Spleen (tissue), 11 donors: ENCODE data around the gene ALK. TPM values are rescaled to one million over a fixed set of nuclear protein-coding genes. Genes with fewer than 3 reads are reported as not detected.

Source experiments
- DNase-seq: peaks from one replicate; pipeline ENCODE4 v3.0.0-alpha.2; 2020
- H3K27ac ChIP-seq, 8 donors: fragments of 200-600 bp; sonication (generic) in 7 of 8; 1 replicate in 4 of 8; 2 replicates in 4 of 8; pipeline versions ENCODE4 v1.5.0 to v1.8.0; 2016 to 2021; ENCODE audit warnings: inconsistent platforms in 4 of 8, mild to moderate bottlenecking in 4 of 8, moderate library complexity in 1 of 8
- H3K27me3 ChIP-seq, 7 donors: fragments of 200-600 bp; sonication (generic) in 6 of 7; replicated peaks in 1 of 7; 1 replicate in 4 of 7; 2 replicates in 3 of 7; pipeline versions ENCODE4 v1.5.0 to v1.8.0; 2016 to 2021; ENCODE audit warnings: inconsistent platforms in 3 of 7, mild to moderate bottlenecking in 1 of 7
- H3K36me3 ChIP-seq, 6 donors: fragments of 200-600 bp; sonication (generic) in 5 of 6; 1 replicate in 4 of 6; 2 replicates in 2 of 6; pipeline versions ENCODE4 v1.5.0 to v1.8.0; 2016 to 2021; ENCODE audit warnings: inconsistent platforms in 2 of 6
- H3K4me1 ChIP-seq, 6 donors: fragments of 200-600 bp; sonication (generic) in 5 of 6; 1 replicate in 3 of 6; 2 replicates in 3 of 6; pipeline versions ENCODE4 v1.5.0 to v1.8.0; 2016 to 2021; ENCODE audit warnings: inconsistent platforms in 3 of 6
- H3K4me3 ChIP-seq, 8 donors: fragments of 200-600 bp; sonication (generic) in 7 of 8; 1 replicate in 4 of 8; 2 replicates in 4 of 8; pipeline versions ENCODE4 v1.5.0 to v1.8.0; 2016 to 2021; ENCODE audit warnings: inconsistent platforms in 4 of 8, mild to moderate bottlenecking in 4 of 8, moderate library complexity in 2 of 8
- H3K9me3 ChIP-seq, 8 donors: fragments of 200-600 bp; sonication (generic) in 7 of 8; 1 replicate in 4 of 8; 2 replicates in 4 of 8; pipeline versions ENCODE4 v1.5.0 to v1.8.0; 2016 to 2021; ENCODE audit warnings: inconsistent platforms in 4 of 8
- CTCF ChIP-seq, 11 experiments: fragments of 200-600 bp in 7 of 11; fragments of 450-650 bp in 4 of 11; sonication (generic) in 4 of 11; IDR thresholded peaks in 8 of 11; conservative IDR thresholded peaks in 3 of 11; 1 replicate in 7 of 11; 2 replicates in 4 of 11; pipeline versions ENCODE4 v1.4.0 to v1.8.0; 2016 to 2021; ENCODE audit warnings: antibody characterized with exemption in 11 of 11, inconsistent platforms in 4 of 11, mild to moderate bottlenecking in 1 of 11
- POLR2A ChIP-seq, 3 donors: fragments of 450-650 bp; IDR thresholded peaks; one replicate each; pipeline ENCODE4 v1.5.1; 2017; ENCODE audit warnings: antibody characterized with exemption in 3 of 3, mild to moderate bottlenecking in 1 of 3
- POLR2AphosphoS5 ChIP-seq, 3 donors: sonication (generic); formaldehyde crosslinking; IDR thresholded peaks; one replicate each; pipeline ENCODE4 v1.5.1; 2017; ENCODE audit warnings: antibody characterized with exemption in 3 of 3
- WGBS, 5 donors: extraction: QIAGEN DNeasy Blood & Tissue Kit in 3 of 5; methylation state at CpG; one replicate each; pipeline versions ENCODE4 v1.1.5 to v1.1.7; 2013 to 2018; 5-methylcytosine and 5-hydroxymethylcytosine counted together
- intact Hi-C: fragments of 100-400 bp; cut with DNase I; formaldehyde crosslinking; loops from one replicate; pipeline ENCODE4 v1.15.0; 2023; ENCODE audit warnings: low total_unique reads
- polyA plus RNA-seq, 3 donors: library from polyadenylated mRNA; stranded (reverse); fragments of 200-250 nt; gene quantifications; one replicate each; pipeline ENCODE4 v1.2.1, GENCODE V29; 2013
- total RNA-seq, 7 donors: library from RNA; depleted of rRNA in 3 of 7; stranded (reverse); fragments of >200 nt in 3 of 7; fragmentation: NEBNext Ultra II Directional in 4 of 7; extraction: Animal tissue kit (Norgen Biotek cat#: 25700) in 4 of 7; gene quantifications; one replicate each; pipeline versions ENCODE4 v1.1.0 to v1.2.1, GENCODE V29; 2016 to 2021
- donor health status: healthy with polysubstance abuse.
- donor health status: DM: no; HTN: no; CAD: no; lungs with moderate emphysema.
- donor health status: DM: no; HTN: no; CAD: no.
- donor health status: Bipolar disorder and iron deficiency.
- donor health status: healthy.
- donor health status: DM: no; HTN: no; CAD: no.
- donor health status: DM: yes; HTN: yes; CAD: no.

ALK gene
- total and polyA plus RNA-seq, 10 donors: 0.03 to 0.28 (median 0.06) TPM; not detected in 7

GRCh38 chr2:29481313-29481712, 440.1 kb downstream of the ALK start:
- no peaks in the 10 kb centered on the region for H3K4me1 ChIP-seq
- H3K9me3 ChIP-seq: no peaks in the 10 kb centered on the region
- intact Hi-C loops: no loop called here
- peaks cover 0 to 9% (median 0%) of the 10 kb centered on the region in 7 donors for H3K27me3 ChIP-seq
- WGBS, 5 donors: 67 to 94% (median 85%) methylated on average over 1 of the region's 1 CpG
- DNase-seq: no peak
- H3K36me3 ChIP-seq: no peaks in the 10 kb centered on the region
- TF ChIP-seq POLR2AphosphoS5 (IDR thresholded peaks at IDR 0.05) (no peak), POLR2A (IDR thresholded peaks at IDR 0.05) (no peak), CTCF (IDR thresholded peaks at IDR 0.05 in 8 of 11, conservative IDR thresholded peaks at IDR 0.05 in 3 of 11) (no peak)
- H3K27ac ChIP-seq: no peak overlapping the region
- no peak overlapping the region for H3K4me3 ChIP-seq

- WGBS, 5 donors: 9 to 31% (median 25%) methylated on average over 4 of the region's 4 CpGs
- DNase-seq: no peak
- Histone ChIP-seq H3K9me3 (no peaks in the 10 kb centered on the region), H3K27me3 (peaks cover 0 to 9% (median 0%) of the 10 kb centered on the region in 7 donors), H3K4me1 (no peaks in the 10 kb centered on the region), H3K36me3 (no peaks in the 10 kb centered on the region), H3K27ac (no peak overlapping the region), H3K4me3 (no peak overlapping the region)
- TF ChIP-seq POLR2A (IDR thresholded peaks at IDR 0.05) (no peak), CTCF (IDR thresholded peaks at IDR 0.05 in 8 of 11, conservative IDR thresholded peaks at IDR 0.05 in 3 of 11) (no peak), POLR2AphosphoS5 (IDR thresholded peaks at IDR 0.05) (no peak)
- intact Hi-C loops: no loop called here
These were observed 441.0 kb downstream of the ALK start for GRCh38 chr2:29480426-29480825.

- TF ChIP-seq CTCF (IDR thresholded peaks at IDR 0.05 in 8 of 11, conservative IDR thresholded peaks at IDR 0.05 in 3 of 11): no peak
- Histone ChIP-seq H3K36me3 (no peaks in the 10 kb centered on the region), H3K27ac (no peak overlapping the region), H3K27me3 (peaks cover 0 to 9% (median 0%) of the 10 kb centered on the region in 7 donors), H3K4me1 (no peaks in the 10 kb centered on the region), H3K4me3 (no peak overlapping the region), H3K9me3 (no peaks in the 10 kb centered on the region)
- 90 to 100% (median 92%) methylated on average over 2 of the region's 2 CpGs for WGBS, 5 donors
- intact Hi-C loops: no loop called here
- no peak for DNase-seq
These were observed 442.0 kb downstream of the ALK start for GRCh38 chr2:29479401-29479800.

GRCh38 chr2:29478641-29479040, 442.7 kb downstream of the ALK start:
- WGBS, 5 donors: 89 to 94% (median 90%) methylated on average over 4 of the region's 4 CpGs
- Histone ChIP-seq H3K4me1 (no peaks in the 10 kb centered on the region), H3K9me3 (no peaks in the 10 kb centered on the region), H3K27ac (no peak overlapping the region), H3K4me3 (no peak overlapping the region), H3K36me3 (no peaks in the 10 kb centered on the region), H3K27me3 (peaks cover 0 to 9% (median 0%) of the 10 kb centered on the region in 7 donors)
- TF ChIP-seq POLR2AphosphoS5 (IDR thresholded peaks at IDR 0.05): no peak
- no peak for TF ChIP-seq CTCF (IDR thresholded peaks at IDR 0.05 in 8 of 11, conservative IDR thresholded peaks at IDR 0.05 in 3 of 11)
- TF ChIP-seq POLR2A (IDR thresholded peaks at IDR 0.05): no peak
- DNase-seq: no peak
- intact Hi-C loops: no loop called here
